ENCODE measurements around the gene CRY2. TPM values are rescaled to one million over a fixed set of nuclear protein-coding genes. Genes with fewer than 3 reads are reported as not detected.
A peak's percentile ranks its signal among the peaks of the same experiment; 100 is the strongest.
"Not testable (repeated sequence)": the region's sequence is repeated elsewhere in the genome, so short reads cannot be mapped to it uniquely, and the experiment has no call there.

CRY2 gene
- total RNA-seq, 6 experiments from 2014 or later: 12.5 to 16.4 (median 14.1) TPM

GRCh38 chr11:45896422-45896984 lies 49.2 kb downstream of the CRY2 start:
- DNase-seq: no peak
- no peak overlapping the region for H3K4me3 Mint-ChIP-seq
- no peak overlapping the region for H3K27ac Mint-ChIP-seq
- H3K9me3 Mint-ChIP-seq: no peaks in the 10 kb centered on the region
- H3K27me3 Mint-ChIP-seq (ENCODE audit: insufficient read depth): peaks cover 31% of the 10 kb centered on the region
- H3K36me3 Mint-ChIP-seq (ENCODE audit: low read depth): no peaks in the 10 kb centered on the region
- peaks cover 6% of the 10 kb centered on the region for H3K4me1 Mint-ChIP-seq (ENCODE audit: low read depth)
- TF ChIP-seq CTCF (IDR thresholded peaks at IDR 0.05): no peak

GRCh38 chr11:45897556-45897955 lies 50.3 kb downstream of the CRY2 start:
- TF ChIP-seq CTCF (IDR thresholded peaks at IDR 0.05): no peak
- Mint-ChIP-seq H3K27me3 (ENCODE audit: insufficient read depth) (peaks cover 26% of the 10 kb centered on the region), H3K36me3 (ENCODE audit: low read depth) (no peaks in the 10 kb centered on the region), H3K27ac (no peak overlapping the region), H3K4me1 (ENCODE audit: low read depth) (peaks cover 6% of the 10 kb centered on the region), H3K9me3 (no peaks in the 10 kb centered on the region), H3K4me3 (no peak overlapping the region)
- DNase-seq: no peak

GRCh38 chr11:45899086-45899447 lies 51.8 kb downstream of the CRY2 start:
- TF ChIP-seq CTCF (IDR thresholded peaks at IDR 0.05): no peak
- Mint-ChIP-seq H3K4me1 (ENCODE audit: low read depth) (peaks cover 6% of the 10 kb centered on the region), H3K27me3 (ENCODE audit: insufficient read depth) (peaks cover 14% of the 10 kb centered on the region), H3K4me3 (peak overlapping the region; percentile 76; the same call in 1 of the 2 replicates), H3K27ac (peak overlapping the region; percentile 80), H3K9me3 (no peaks in the 10 kb centered on the region), H3K36me3 (ENCODE audit: low read depth) (no peaks in the 10 kb centered on the region)
- DNase-seq: no peak

- H3K27ac Mint-ChIP-seq: peak overlapping the region; percentile 80
- DNase-seq: peak; percentile 87
- no peaks in the 10 kb centered on the region for H3K36me3 Mint-ChIP-seq (ENCODE audit: low read depth)
- H3K9me3 Mint-ChIP-seq: no peaks in the 10 kb centered on the region
- peaks cover 8% of the 10 kb centered on the region for H3K27me3 Mint-ChIP-seq (ENCODE audit: insufficient read depth)
- H3K4me1 Mint-ChIP-seq (ENCODE audit: low read depth): peaks cover 6% of the 10 kb centered on the region
- TF ChIP-seq CTCF (IDR thresholded peaks at IDR 0.05): no peak
- H3K4me3 Mint-ChIP-seq: peak overlapping the region; percentile 76
Observed at GRCh38 chr11:45899448-45900174, 52.3 kb downstream of the CRY2 start.

- not testable (repeated sequence) for H3K36me3 Mint-ChIP-seq (ENCODE audit: low read depth); H3K9me3 Mint-ChIP-seq; H3K27me3 Mint-ChIP-seq (ENCODE audit: insufficient read depth); H3K4me1 Mint-ChIP-seq (ENCODE audit: low read depth); DNase-seq
- Mint-ChIP-seq H3K4me3 (peak overlapping the region; percentile 84), H3K27ac (peak overlapping the region; percentile 63)
Observed at GRCh38 chr11:45900175-45900800, 53.0 kb downstream of the CRY2 start.
